Transverse colon (tissue), 3 donors: ENCODE results near the gene FBH1.

Experiments
- EP300 ChIP-seq: sonication (generic); formaldehyde crosslinking; IDR thresholded peaks from one replicate; pipeline ENCODE4 v1.6.1; 2017; ENCODE audit warnings: antibody characterized with exemption, low read depth
- POLR2A ChIP-seq: fragments of 450-650 bp; IDR thresholded peaks from one replicate; pipeline ENCODE4 v1.6.1; 2016; ENCODE audit warnings: antibody characterized with exemption, mild to moderate bottlenecking, moderate library complexity
- TF ChIP-seq, protein P1 (sequence below), 5 experiments: fragments of 200-600 bp in 3 of 5; fragments of 450-650 bp in 2 of 5; sonication (generic) in 3 of 5; IDR thresholded peaks; 1 replicate in 2 of 5; 2 replicates in 3 of 5; pipeline ENCODE4 v1.5.1; 2016 to 2017; ENCODE audit warnings: antibody characterized with exemption in 5 of 5, inconsistent platforms in 3 of 5, mild to moderate bottlenecking in 2 of 5, moderate library complexity in 1 of 5

DNA sequence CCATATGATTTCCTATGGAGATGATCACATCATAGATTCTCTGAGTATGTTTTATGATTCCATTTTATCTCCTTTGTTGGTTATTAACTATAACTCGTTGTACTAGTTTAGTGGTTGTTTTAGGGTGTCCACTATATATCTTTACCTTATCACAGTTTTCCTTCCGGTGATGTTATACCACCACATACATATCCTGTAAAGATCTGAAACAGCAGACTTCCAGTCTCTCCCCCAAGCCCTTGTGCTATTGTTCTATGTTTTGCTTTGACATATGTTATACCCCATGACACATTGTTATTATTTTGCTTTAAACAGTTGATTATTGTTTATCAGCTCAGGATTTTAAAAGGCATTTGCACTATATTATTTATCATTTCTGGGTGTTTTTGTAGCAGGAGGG is 80.0 kb downstream of the FBH1 start:
- TF ChIP-seq, protein P1, sequence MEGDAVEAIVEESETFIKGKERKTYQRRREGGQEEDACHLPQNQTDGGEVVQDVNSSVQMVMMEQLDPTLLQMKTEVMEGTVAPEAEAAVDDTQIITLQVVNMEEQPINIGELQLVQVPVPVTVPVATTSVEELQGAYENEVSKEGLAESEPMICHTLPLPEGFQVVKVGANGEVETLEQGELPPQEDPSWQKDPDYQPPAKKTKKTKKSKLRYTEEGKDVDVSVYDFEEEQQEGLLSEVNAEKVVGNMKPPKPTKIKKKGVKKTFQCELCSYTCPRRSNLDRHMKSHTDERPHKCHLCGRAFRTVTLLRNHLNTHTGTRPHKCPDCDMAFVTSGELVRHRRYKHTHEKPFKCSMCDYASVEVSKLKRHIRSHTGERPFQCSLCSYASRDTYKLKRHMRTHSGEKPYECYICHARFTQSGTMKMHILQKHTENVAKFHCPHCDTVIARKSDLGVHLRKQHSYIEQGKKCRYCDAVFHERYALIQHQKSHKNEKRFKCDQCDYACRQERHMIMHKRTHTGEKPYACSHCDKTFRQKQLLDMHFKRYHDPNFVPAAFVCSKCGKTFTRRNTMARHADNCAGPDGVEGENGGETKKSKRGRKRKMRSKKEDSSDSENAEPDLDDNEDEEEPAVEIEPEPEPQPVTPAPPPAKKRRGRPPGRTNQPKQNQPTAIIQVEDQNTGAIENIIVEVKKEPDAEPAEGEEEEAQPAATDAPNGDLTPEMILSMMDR (IDR thresholded peaks at IDR 0.05): no peak
- no peak for TF ChIP-seq POLR2A
- TF ChIP-seq EP300: no peak
